Mammary epithelial cell (primary cell): ENCODE results near the gene CORIN.

ENCODE experiments used
- EZH2 ChIP-seq: IDR thresholded peaks from 2 replicates; pipeline ENCODE4 v1.6.1; 2012; ENCODE audit warnings: low read length, inconsistent platforms, borderline replicate concordance
- TF ChIP-seq, protein P1 (sequence below), 2 donors: IDR thresholded peaks in 1 of 2; conservative IDR thresholded peaks in 1 of 2; 2 replicates each; pipeline ENCODE4 v1.5.1; 2011 to 2012; ENCODE audit warnings: inconsistent platforms in 2 of 2, low read length in 2 of 2, mild to moderate bottlenecking in 2 of 2, control low read depth in 1 of 2, low read depth in 1 of 2; ENCODE audit not compliant: insufficient read depth in 1 of 2; ENCODE audit errors: extremely low read depth in 1 of 2

DNA sequence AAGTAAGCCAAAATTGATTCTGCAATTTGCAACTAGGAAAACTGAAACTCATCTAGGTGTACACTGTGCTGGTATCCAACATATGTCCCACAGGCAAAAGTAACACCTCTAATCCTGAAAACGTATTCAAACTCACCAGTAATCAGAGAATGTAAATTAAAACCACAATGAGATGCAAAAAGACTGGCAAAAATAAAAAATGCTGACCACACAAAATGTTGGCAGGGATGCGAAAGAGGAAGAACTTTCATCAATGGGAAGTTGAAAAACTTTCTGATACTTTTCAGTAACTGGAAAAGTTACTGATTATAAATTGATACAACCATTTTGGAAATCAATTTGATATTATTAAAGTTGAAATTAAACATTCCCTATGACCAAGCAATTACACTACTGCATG is 20.1 kb upstream of the CORIN start:
- TF ChIP-seq, protein P1, sequence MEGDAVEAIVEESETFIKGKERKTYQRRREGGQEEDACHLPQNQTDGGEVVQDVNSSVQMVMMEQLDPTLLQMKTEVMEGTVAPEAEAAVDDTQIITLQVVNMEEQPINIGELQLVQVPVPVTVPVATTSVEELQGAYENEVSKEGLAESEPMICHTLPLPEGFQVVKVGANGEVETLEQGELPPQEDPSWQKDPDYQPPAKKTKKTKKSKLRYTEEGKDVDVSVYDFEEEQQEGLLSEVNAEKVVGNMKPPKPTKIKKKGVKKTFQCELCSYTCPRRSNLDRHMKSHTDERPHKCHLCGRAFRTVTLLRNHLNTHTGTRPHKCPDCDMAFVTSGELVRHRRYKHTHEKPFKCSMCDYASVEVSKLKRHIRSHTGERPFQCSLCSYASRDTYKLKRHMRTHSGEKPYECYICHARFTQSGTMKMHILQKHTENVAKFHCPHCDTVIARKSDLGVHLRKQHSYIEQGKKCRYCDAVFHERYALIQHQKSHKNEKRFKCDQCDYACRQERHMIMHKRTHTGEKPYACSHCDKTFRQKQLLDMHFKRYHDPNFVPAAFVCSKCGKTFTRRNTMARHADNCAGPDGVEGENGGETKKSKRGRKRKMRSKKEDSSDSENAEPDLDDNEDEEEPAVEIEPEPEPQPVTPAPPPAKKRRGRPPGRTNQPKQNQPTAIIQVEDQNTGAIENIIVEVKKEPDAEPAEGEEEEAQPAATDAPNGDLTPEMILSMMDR (conservative IDR thresholded peaks at IDR 0.05 in 1 of 2, IDR thresholded peaks at IDR 0.05 in 1 of 2; ENCODE audit: extremely low read depth in 1 of 2, insufficient read depth in 1 of 2, low read depth in 1 of 2, low read length in 2 of 2): no peak
- TF ChIP-seq EZH2: no peak
